ENCODE measurements around the gene LRRC75A. TPM values are rescaled to one million over a fixed set of nuclear protein-coding genes. Genes with fewer than 3 reads are reported as not detected.

Gene LRRC75A
- total and polyA plus RNA-seq, 2 of the 13 experiments (the other 11 are each of a cell fraction or from before 2014, with no cell fraction given) = 0.03 TPM; not detected in 1

- TF ChIP-seq MYPOP (CRISPR knock-in tag; IDR thresholded peaks at IDR 0.05) (no peak), CHCHD3 (CRISPR knock-in tag; IDR thresholded peaks at IDR 0.05) (peak; percentile 41; the same call in 1 of the 2 replicates), NRL (CRISPR knock-in tag; IDR thresholded peaks at IDR 0.05; ENCODE audit: borderline replicate concordance) (peak; percentile 63; the same call in 1 of the 2 replicates), ZNF260 (CRISPR knock-in tag; IDR thresholded peaks at IDR 0.05; ENCODE audit: borderline replicate concordance, low read depth) (0 out of 2 replicates have a peak, but pooled peaks have one; percentile 16), POLR2AphosphoS2 (IDR thresholded peaks at IDR 0.05; ENCODE audit: low read depth, low read length) (peak; percentile 70; the same call in 1 of the 2 replicates), GATA4 (IDR thresholded peaks at IDR 0.05; ENCODE audit: borderline replicate concordance, low read depth) (no peak), NFYB (CRISPR knock-in tag; IDR thresholded peaks at IDR 0.05) (no peak), ZBTB4 (CRISPR knock-in tag; IDR thresholded peaks at IDR 0.05; ENCODE audit: borderline replicate concordance) (no peak; the same call in 1 of the 2 replicates), PAWR (CRISPR knock-in tag; IDR thresholded peaks at IDR 0.05; ENCODE audit: borderline replicate concordance) (no peak), TEAD3 (CRISPR knock-in tag; optimal IDR thresholded peaks at IDR 0.05; ENCODE audit: borderline replicate concordance) (no peak), THYN1 (CRISPR knock-in tag; IDR thresholded peaks at IDR 0.05; ENCODE audit: borderline replicate concordance, low read depth) (no peak), MTF2 (CRISPR knock-in tag; IDR thresholded peaks at IDR 0.05; ENCODE audit: borderline replicate concordance) (no peak), ZNF558 (CRISPR knock-in tag; IDR thresholded peaks at IDR 0.05; ENCODE audit: borderline replicate concordance) (0 out of 2 replicates have a peak, but pooled peaks have one; percentile 45), XBP1 (CRISPR knock-in tag; IDR thresholded peaks at IDR 0.05) (no peak), ZC3H4 (CRISPR knock-in tag; IDR thresholded peaks at IDR 0.05; ENCODE audit: borderline replicate concordance) (peak; percentile 97), ZNF768 (CRISPR knock-in tag; IDR thresholded peaks at IDR 0.05) (peak; percentile 49; the same call in 1 of the 2 replicates), ZNF329 (CRISPR knock-in tag; IDR thresholded peaks at IDR 0.05; ENCODE audit: low read depth) (0 out of 2 replicates have a peak, but pooled peaks have one; percentile 55), SOX5 (CRISPR knock-in tag; IDR thresholded peaks at IDR 0.05; ENCODE audit: borderline replicate concordance) (0 out of 2 replicates have a peak, but pooled peaks have one; percentile 7), HOXA3 (CRISPR knock-in tag; IDR thresholded peaks at IDR 0.05) (peak; percentile 61), GMEB1 (CRISPR knock-in tag; IDR thresholded peaks at IDR 0.05; ENCODE audit: borderline replicate concordance) (0 out of 2 replicates have a peak, but pooled peaks have one; percentile 20), MTF1 (CRISPR knock-in tag; IDR thresholded peaks at IDR 0.05) (no peak)
Observed at GRCh38 chr17:16443511-16444257, 48.3 kb downstream of the LRRC75A start (continued).
